ENCODE data around the gene HMGCL.
A peak's percentile ranks its signal among the peaks of the same experiment; 100 is the strongest.

Gene HMGCL

DNA sequence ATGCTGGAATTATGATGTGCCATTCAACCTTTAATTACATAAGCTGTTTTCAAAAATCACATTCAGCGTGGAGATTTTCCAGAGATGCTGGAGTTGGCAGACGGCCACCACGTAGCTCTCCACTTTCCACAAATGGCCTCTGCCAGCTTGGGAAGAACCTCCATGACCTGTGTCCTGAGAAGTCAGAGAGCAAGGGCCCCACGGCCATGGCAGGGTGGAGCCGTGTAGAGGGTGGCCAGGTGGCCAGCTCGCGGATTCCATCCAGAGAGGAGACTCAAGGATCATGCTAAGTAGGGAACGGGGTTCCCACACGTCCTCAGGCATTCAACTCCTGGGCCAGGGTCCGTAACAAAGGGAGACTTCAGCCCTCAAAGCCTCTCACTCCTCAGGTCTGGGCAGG is 23.4 kb downstream of the HMGCL start:
- no peak for ATAC-seq
- TF ChIP-seq CSDC2 (CRISPR knock-in tag; IDR thresholded peaks at IDR 0.05) (no peak), ESRRG (CRISPR knock-in tag; IDR thresholded peaks at IDR 0.05) (no peak), TOX (CRISPR knock-in tag; IDR thresholded peaks at IDR 0.05; ENCODE audit: borderline replicate concordance) (no peak)

DNA sequence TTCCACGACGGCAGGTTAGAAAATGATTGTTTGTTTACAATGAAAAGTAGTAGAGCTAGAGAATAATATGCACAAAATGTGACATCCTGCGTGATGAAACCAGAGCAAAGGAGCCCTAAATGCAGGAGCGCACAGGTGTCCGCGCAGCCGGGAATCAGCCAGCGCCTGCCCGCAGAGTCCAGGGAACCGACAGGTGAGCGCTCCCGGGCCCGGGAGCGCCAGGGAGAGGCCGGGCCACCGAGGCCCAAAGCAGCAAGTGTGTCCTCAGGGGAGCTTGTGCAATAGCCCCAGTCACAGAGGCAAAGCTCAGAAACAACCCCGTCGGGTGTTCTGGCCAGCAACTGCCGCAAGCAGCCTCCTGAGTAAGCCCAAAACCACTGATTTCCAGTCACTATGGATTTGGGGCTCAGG is 23.9 kb downstream of the HMGCL start:
- no peak; the same call in 2 of the 3 replicates for ATAC-seq
- no peak for TF ChIP-seq ISL1 (CRISPR knock-in tag; IDR thresholded peaks at IDR 0.05)
- no peak for TF ChIP-seq RARB (CRISPR knock-in tag; IDR thresholded peaks at IDR 0.05)
- no peak for TF ChIP-seq ZNF8 (CRISPR knock-in tag; IDR thresholded peaks at IDR 0.05)

GRCh38 chr1:23800400-23801337 is 24.6 kb downstream of the HMGCL start, which contains the start of gene GALE:
TSS of gene GALE (minus strand) at chr1:23800754. CDS start at chr1:23799007, 1,747 bp downstream.
- TF ChIP-seq GLIS3 (CRISPR knock-in tag; IDR thresholded peaks at IDR 0.05), result peak; percentile 71; the same call in 1 of the 2 replicates
- TF ChIP-seq, protein P1, sequence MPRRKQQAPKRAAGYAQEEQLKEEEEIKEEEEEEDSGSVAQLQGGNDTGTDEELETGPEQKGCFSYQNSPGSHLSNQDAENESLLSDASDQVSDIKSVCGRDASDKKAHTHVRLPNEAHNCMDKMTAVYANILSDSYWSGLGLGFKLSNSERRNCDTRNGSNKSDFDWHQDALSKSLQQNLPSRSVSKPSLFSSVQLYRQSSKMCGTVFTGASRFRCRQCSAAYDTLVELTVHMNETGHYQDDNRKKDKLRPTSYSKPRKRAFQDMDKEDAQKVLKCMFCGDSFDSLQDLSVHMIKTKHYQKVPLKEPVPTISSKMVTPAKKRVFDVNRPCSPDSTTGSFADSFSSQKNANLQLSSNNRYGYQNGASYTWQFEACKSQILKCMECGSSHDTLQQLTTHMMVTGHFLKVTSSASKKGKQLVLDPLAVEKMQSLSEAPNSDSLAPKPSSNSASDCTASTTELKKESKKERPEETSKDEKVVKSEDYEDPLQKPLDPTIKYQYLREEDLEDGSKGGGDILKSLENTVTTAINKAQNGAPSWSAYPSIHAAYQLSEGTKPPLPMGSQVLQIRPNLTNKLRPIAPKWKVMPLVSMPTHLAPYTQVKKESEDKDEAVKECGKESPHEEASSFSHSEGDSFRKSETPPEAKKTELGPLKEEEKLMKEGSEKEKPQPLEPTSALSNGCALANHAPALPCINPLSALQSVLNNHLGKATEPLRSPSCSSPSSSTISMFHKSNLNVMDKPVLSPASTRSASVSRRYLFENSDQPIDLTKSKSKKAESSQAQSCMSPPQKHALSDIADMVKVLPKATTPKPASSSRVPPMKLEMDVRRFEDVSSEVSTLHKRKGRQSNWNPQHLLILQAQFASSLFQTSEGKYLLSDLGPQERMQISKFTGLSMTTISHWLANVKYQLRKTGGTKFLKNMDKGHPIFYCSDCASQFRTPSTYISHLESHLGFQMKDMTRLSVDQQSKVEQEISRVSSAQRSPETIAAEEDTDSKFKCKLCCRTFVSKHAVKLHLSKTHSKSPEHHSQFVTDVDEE (CRISPR knock-in tag; IDR thresholded peaks at IDR 0.05), result no peak
- TF ChIP-seq ZNF70 (CRISPR knock-in tag; IDR thresholded peaks at IDR 0.05), result no peak
- TF ChIP-seq CREB5 (CRISPR knock-in tag; IDR thresholded peaks at IDR 0.05; ENCODE audit: low read depth), result no peak
- no peak for TF ChIP-seq POU6F1 (CRISPR knock-in tag; IDR thresholded peaks at IDR 0.05; ENCODE audit: borderline replicate concordance, low read depth)
- no peak for TF ChIP-seq TOX (CRISPR knock-in tag; IDR thresholded peaks at IDR 0.05; ENCODE audit: borderline replicate concordance)
- TF ChIP-seq, protein P2, sequence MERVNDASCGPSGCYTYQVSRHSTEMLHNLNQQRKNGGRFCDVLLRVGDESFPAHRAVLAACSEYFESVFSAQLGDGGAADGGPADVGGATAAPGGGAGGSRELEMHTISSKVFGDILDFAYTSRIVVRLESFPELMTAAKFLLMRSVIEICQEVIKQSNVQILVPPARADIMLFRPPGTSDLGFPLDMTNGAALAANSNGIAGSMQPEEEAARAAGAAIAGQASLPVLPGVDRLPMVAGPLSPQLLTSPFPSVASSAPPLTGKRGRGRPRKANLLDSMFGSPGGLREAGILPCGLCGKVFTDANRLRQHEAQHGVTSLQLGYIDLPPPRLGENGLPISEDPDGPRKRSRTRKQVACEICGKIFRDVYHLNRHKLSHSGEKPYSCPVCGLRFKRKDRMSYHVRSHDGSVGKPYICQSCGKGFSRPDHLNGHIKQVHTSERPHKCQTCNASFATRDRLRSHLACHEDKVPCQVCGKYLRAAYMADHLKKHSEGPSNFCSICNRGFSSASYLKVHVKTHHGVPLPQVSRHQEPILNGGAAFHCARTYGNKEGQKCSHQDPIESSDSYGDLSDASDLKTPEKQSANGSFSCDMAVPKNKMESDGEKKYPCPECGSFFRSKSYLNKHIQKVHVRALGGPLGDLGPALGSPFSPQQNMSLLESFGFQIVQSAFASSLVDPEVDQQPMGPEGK (CRISPR knock-in tag; IDR thresholded peaks at IDR 0.05; ENCODE audit: borderline replicate concordance), result no peak
- TF ChIP-seq OSR1 (CRISPR knock-in tag; IDR thresholded peaks at IDR 0.05), result no peak
- TF ChIP-seq ZFP30 (CRISPR knock-in tag; IDR thresholded peaks at IDR 0.05), result no peak
- no peak for TF ChIP-seq CSDC2 (CRISPR knock-in tag; IDR thresholded peaks at IDR 0.05)
- TF ChIP-seq ZNF8 (CRISPR knock-in tag; IDR thresholded peaks at IDR 0.05), result no peak
- TF ChIP-seq RARB (CRISPR knock-in tag; IDR thresholded peaks at IDR 0.05), result no peak
- TF ChIP-seq CSRNP3 (CRISPR knock-in tag; IDR thresholded peaks at IDR 0.05), result peak; percentile 45; the same call in 1 of the 2 replicates
- TF ChIP-seq ZNF565 (CRISPR knock-in tag; conservative IDR thresholded peaks at IDR 0.05; ENCODE audit: low read depth), result no peak
- no peak for TF ChIP-seq ISL1 (CRISPR knock-in tag; IDR thresholded peaks at IDR 0.05)
- no peak for TF ChIP-seq PPARA (CRISPR knock-in tag; IDR thresholded peaks at IDR 0.05; ENCODE audit: borderline replicate concordance)
- no peak for TF ChIP-seq BACH2 (CRISPR knock-in tag; IDR thresholded peaks at IDR 0.05; ENCODE audit: borderline replicate concordance)
- peak; percentile 87 for ATAC-seq
